Skeletal muscle satellite cell (primary cell): Measurements from ENCODE around the gene MSRB1.

Experiments used
- H3K27me3 ChIP-seq: 2 replicates; pipeline ENCODE4 v1.7.0; 2013; ENCODE audit warnings: low read length; ENCODE audit not compliant: control insufficient read depth, insufficient read depth
- H3K36me3 ChIP-seq: 2 replicates; pipeline ENCODE4 v1.7.0; 2013; ENCODE audit warnings: mild to moderate bottlenecking, control low read depth, low read length; ENCODE audit not compliant: insufficient read depth
- H3K4me1 ChIP-seq: 2 replicates; pipeline ENCODE4 v1.7.0; 2013; ENCODE audit warnings: low read length; ENCODE audit not compliant: control insufficient read depth, insufficient read depth
- H3K4me2 ChIP-seq: 2 replicates; pipeline ENCODE4 v1.7.0; 2013; ENCODE audit warnings: mild to moderate bottlenecking, low read length
- H3K4me3 ChIP-seq: 2 replicates; pipeline ENCODE4 v1.7.0; 2013; ENCODE audit warnings: low read length
- H3K9ac ChIP-seq: 2 replicates; pipeline ENCODE4 v1.7.0; 2013; ENCODE audit warnings: mild to moderate bottlenecking, low read depth, low read length, moderate library complexity
- H3K9me3 ChIP-seq: replicated peaks from 2 replicates; pipeline ENCODE4 v1.7.0; 2013; ENCODE audit warnings: mild to moderate bottlenecking, control low read depth, low read length

Gene MSRB1

DNA sequence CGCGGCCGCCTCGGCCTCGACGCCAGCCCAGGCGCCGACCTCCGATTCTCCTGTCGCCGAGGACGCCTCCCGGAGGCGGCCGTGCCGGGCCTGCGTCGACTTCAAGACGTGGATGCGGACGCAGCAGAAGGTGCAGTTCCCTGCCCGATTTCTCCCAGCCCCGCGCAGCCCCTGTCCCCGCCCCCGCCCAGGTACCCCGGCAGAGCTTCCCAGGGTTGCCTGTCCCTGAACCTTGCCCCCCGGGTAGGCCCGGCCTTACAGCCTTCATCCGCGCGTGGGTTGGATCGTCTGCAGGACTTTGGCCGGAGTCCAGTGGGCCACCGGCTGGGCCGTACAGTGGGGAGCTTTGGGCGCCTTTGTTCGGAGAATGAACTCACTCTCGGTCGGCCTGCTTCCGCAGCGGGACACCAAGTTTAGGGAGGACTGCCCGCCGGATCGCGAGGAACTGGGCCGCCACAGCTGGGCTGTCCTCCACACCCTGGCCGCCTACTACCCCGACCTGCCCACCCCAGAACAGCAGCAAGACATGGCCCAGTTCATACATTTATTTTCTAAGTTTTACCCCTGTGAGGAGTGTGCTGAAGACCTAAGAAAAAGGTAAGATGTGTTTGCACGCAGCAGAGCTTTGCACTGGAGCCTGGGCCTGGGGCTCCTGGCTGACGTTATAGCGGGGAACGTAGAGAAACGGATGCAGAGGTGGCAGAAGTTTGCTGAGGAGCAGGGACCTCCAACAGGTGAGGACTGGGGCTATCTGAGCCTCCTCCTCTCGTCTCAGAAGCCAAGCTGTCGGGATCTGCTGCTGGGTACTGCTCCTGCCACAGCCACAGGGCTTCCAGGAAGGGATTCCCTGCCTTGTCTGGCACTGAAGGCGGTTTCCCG lies 41.6 kb upstream of the MSRB1 start:
- Histone ChIP-seq H3K4me2 (peak overlapping the region; percentile 96), H3K36me3 (peaks cover 14% of the 10 kb centered on the region), H3K4me1 (peaks cover 22% of the 10 kb centered on the region), H3K4me3 (peak overlapping the region; percentile 87), H3K9ac (peak overlapping the region; percentile 85), H3K27me3 (peaks cover 42% of the 10 kb centered on the region), H3K9me3 (no peaks in the 10 kb centered on the region)

DNA sequence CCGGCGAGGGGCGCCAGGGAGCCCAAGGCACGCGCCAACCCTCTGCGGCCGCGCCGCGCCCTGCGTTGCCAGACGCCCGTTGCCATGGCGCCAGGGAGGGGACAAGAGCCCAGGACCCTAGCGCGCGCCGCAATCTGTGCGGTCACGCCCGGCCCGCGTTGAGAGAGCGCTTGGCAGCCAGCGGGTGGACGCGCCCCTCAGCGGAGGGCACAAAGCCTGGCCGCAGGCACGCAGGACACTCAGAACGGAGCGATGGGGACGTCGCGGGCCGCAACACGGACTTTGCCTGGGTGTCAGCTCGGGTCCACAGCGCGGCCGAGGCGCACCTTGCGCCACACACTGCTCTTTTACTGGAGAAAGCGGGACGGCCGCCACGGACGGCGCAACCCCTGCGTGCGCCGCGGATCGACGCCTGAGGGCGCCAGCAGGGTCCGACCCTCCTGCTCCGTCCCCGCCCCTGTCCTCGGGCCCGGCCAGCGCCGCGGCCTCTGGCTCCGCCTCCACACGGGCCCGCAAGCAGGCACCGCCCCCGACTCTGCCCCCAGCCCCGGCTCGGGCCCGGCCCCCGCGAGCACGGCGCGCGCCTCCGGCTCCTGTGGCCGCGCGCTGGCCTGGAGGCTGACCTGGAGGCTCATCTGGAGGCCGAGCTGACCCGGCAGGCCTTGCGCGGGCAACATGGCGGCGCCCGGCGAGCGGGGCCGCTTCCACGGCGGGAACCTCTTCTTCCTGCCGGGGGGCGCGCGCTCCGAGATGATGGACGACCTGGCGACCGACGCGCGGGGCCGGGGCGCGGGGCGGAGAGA lies 40.7 kb upstream of the MSRB1 start, which contains the start of gene GFER:
Gene GFER (plus strand): TSS at position 650 of the 803 bp plus-strand sequence. CDS start 26 bp downstream, at position 676.
- Histone ChIP-seq H3K4me2 (peak within 1 kb of the TSS; percentile 96), H3K36me3 (peaks cover 19% of the 10 kb centered on the region), H3K9me3 (no peaks in the 10 kb centered on the region), H3K27me3 (peaks cover 34% of the 10 kb centered on the region), H3K9ac (peak within 1 kb of the TSS; percentile 85), H3K4me3 (peak within 1 kb of the TSS; percentile 87), H3K4me1 (peaks cover 22% of the 10 kb centered on the region)

DNA sequence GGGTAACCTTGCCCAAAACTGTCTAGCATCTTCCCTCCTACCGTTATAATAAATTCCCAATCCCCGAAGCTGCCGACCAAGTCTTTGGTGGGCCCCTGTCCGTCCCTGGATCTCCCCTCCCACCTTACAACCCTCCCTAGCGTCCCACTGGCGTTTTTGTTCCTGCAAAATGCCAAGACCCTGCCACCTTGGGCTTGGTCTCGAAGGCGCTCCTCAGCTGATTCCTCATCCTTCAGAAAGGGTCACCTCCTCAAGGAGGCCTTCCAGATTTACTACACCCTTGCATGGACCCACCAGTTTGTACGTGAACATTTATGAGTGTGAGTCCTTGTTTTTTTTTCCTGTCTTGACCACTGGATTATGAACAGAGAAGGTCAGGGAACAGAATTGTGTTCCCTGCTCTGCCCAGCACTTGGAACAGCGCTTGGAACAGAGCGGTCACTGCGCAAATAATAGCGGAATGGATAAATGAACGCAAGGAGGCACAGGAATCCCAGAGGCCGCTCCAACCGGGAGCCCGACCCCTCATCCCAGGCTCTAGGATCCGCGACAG lies 40.1 kb upstream of the MSRB1 start:
- Histone ChIP-seq H3K4me2 (peak overlapping the region; percentile 96), H3K9me3 (no peaks in the 10 kb centered on the region), H3K36me3 (peaks cover 25% of the 10 kb centered on the region), H3K4me3 (peak overlapping the region; percentile 87), H3K27me3 (peaks cover 33% of the 10 kb centered on the region), H3K4me1 (peaks cover 22% of the 10 kb centered on the region), H3K9ac (no peak overlapping the region)

DNA sequence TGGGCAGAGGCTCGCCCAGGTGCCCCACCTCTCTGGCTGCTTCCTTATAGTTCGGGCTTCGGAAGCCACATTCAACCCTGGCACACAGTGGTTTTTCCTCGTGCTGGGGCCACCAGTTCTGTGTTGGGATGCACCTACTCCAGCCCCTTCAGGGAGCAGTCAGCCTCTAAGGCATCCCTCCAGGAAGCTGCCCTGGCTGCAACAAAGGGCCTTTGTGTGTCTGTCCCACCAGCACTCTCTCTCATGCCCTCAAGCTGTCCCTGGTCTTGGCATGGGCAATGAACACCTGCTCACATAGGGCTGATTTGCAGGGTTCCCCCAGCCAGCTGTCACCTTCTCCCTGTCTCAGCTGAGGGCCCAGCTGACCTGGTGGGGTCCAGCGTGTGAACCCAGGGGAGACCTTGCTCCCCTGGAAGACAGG lies 39.0 kb upstream of the MSRB1 start:
- no peak overlapping the region for H3K4me3 ChIP-seq
- H3K4me1 ChIP-seq, result peaks cover 22% of the 10 kb centered on the region
- no peaks in the 10 kb centered on the region for H3K9me3 ChIP-seq
- H3K4me2 ChIP-seq, result no peak overlapping the region
- H3K36me3 ChIP-seq, result peaks cover 33% of the 10 kb centered on the region
- H3K27me3 ChIP-seq, result peaks cover 33% of the 10 kb centered on the region
- no peak overlapping the region for H3K9ac ChIP-seq

DNA sequence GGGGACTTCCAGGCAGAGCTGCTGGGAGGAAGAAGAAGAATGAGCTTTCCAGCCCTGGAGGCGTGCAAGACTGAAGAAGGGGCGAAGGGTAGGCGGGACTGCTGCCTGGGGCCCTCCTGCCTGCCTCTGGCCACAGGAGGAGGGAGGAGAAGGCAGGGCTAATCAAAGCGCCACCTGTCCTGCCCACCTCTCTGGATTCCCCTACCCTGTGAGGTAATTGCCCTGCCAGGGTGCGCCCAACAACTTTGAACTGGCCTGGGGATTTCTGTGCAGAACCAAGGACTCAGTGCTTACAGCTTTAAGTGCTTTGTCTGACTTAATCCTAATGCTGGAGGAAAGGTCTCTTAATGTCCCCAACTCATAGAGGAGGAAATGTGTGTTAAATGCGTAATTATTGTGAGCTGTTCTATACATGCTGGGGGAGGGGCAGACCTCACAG lies 38.4 kb upstream of the MSRB1 start, which contains the start of gene NOXO1:
Gene NOXO1 (minus strand): TSS at position 72 of the 439 bp plus-strand sequence. CDS start 290 bp downstream, outside the sequence.
- Histone ChIP-seq H3K4me3 (no peak within 1 kb of the TSS), H3K4me2 (no peak within 1 kb of the TSS), H3K9me3 (no peaks in the 10 kb centered on the region), H3K4me1 (peaks cover 22% of the 10 kb centered on the region), H3K27me3 (peaks cover 33% of the 10 kb centered on the region), H3K9ac (no peak within 1 kb of the TSS), H3K36me3 (peaks cover 35% of the 10 kb centered on the region)

DNA sequence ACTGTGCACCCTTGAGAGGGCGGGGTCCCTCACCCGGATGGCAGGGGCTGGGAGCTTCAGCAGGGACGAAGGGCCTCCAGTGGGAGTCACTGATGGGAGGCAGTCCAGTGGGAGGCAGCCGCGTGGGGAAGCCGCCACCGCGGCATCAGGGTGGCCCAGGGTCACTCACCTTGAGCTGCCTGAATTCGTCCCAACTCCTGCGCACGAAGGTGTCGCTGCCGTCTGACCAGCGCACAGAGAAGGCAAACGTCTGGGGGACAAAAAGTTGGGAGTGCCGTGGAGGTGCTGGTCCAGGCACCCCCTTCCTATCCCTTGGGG lies 37.7 kb upstream of the MSRB1 start:
- peaks cover 19% of the 10 kb centered on the region for H3K4me1 ChIP-seq
- peaks cover 34% of the 10 kb centered on the region for H3K36me3 ChIP-seq
- no peak overlapping the region for H3K4me2 ChIP-seq
- peaks cover 33% of the 10 kb centered on the region for H3K27me3 ChIP-seq
- H3K4me3 ChIP-seq, result no peak overlapping the region
- H3K9me3 ChIP-seq, result no peaks in the 10 kb centered on the region
- H3K9ac ChIP-seq, result no peak overlapping the region

DNA sequence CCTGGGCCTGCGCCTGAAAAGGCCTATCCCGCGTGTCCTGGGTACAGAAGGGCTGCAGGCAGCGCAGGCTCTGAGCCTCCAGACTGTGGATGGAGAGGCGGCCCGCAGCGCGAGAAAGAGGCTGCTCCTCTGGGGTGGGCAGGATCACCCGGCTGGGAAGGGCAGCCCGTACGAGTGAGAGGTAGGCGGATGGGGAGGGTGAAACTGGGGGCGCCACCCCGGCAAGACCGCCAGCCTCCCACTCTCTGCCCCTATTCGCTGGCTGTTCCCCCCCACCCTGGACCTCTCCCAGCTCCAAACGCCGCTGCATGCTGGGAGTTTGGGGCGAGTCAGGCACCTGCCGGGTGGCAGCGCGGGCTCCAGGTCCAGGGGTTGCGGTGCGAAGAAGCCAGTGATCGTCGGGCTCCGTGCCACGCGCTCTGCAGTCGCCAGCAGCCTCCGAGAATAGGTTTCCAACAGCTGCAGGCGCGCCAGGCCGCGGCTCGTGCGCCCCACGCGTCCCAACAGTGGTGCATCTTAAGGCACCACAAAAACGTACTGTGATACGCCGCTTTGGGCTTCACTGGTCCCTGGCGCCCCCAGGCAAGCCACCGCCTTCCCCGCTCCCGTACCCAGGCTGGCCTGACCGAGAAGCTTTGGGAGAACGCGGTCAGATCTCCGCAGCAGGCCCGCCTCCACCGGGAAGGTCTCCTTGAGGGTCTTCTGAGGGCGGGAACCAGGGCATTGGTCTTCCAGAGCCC lies 37.2 kb upstream of the MSRB1 start:
- no peaks in the 10 kb centered on the region for H3K9me3 ChIP-seq
- H3K4me2 ChIP-seq, result no peak overlapping the region
- H3K4me3 ChIP-seq, result no peak overlapping the region
- H3K4me1 ChIP-seq, result peaks cover 14% of the 10 kb centered on the region
- peaks cover 33% of the 10 kb centered on the region for H3K27me3 ChIP-seq
- H3K36me3 ChIP-seq, result peaks cover 39% of the 10 kb centered on the region
- H3K9ac ChIP-seq, result no peak overlapping the region

DNA sequence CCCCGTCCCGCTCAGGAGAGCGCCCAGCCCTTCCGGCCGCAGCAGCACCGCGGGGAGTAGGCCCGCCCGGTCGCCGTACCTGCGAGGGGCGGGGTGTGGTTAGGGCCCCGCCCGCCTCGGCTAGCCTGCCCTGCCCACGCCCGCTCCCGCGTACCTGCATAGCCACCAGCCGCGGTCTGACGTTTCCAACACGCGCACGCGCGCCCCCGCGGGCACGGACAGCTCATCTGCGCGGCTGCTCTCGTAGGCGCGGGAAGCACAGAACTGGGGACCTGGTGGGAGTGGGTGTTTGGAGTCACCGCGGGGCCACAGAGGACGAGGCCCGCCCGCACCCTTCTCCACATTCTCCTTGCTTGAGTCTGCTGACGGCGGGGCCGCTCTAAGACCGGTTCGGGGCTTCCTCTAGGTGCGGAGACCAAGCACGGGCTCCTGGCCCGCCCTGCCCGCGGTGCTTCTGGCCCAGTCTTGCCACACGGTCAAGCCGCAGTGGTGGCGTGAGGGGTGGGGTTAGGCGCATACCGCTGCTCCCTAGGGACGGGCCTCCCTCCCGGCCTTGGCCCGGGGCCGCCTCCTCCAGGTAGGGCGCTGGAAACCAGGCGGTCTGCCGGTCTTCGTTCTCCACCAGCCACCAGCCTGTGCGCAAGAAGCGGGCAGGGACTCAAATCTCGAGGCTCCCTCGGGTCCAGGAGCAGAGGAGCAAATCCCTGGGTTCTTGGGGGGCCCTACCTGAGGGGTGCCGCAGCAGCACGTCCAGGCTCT lies 36.5 kb upstream of the MSRB1 start:
- Histone ChIP-seq H3K9me3 (no peaks in the 10 kb centered on the region), H3K27me3 (peaks cover 33% of the 10 kb centered on the region), H3K4me3 (no peak overlapping the region), H3K4me1 (peaks cover 6% of the 10 kb centered on the region), H3K36me3 (peaks cover 46% of the 10 kb centered on the region), H3K9ac (no peak overlapping the region), H3K4me2 (no peak overlapping the region)

DNA sequence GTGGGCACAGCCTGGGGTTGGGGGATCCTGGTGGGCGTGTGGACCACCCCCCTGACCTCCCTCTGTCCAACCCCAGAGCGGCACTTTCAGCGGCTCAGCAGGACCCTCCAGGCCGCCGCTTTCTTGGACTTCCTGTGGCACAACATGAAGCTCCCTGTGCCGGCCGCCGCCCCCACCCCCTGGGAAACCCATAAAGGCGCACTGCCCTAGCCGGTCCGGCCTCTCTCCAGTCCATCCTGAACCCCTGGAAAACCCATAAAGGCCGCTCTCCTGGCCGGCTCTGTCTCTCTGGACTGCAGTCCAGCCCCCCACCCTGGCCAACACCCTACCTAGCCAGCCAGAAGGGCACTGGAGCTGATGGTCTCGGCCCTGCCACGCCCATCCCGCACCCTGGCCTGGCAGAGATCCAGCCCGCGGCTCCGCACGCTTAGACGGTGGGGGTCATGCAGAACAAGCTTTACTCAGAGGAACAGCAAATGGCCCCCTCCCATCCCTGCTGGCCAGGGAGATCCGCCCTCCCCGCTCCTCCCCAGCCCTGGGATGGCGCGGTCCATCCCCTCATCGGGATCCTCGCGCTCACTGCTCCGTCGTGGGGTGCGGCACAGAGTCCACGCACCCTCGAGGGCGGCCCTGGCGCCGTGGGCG lies 35.6 kb upstream of the MSRB1 start:
- peaks cover 33% of the 10 kb centered on the region for H3K27me3 ChIP-seq
- H3K9ac ChIP-seq, result no peak overlapping the region
- H3K4me1 ChIP-seq, result peaks cover 4% of the 10 kb centered on the region
- H3K4me3 ChIP-seq, result no peak overlapping the region
- H3K9me3 ChIP-seq, result no peaks in the 10 kb centered on the region
- no peak overlapping the region for H3K4me2 ChIP-seq
- peaks cover 50% of the 10 kb centered on the region for H3K36me3 ChIP-seq

DNA sequence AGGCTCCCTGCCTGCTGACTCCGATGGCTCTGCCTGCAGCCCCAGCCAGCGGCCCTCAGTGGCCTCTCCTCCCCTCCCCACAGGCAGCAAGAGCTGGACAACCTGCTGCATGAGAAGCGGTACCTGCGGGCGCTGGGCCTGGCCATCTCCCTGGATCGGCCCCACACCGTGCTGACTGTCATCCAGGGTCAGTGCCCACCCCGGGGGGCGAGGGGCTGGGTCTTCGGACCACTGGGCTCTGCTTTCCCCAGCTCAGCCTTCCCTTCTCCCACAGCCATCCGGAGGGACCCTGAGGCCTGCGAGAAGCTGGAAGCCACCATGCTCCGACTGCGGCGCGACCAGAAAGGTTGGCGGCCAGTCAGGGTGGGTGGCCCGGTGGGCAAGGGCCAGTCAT lies 34.9 kb upstream of the MSRB1 start:
- Histone ChIP-seq H3K4me2 (no peak overlapping the region), H3K9me3 (no peaks in the 10 kb centered on the region), H3K4me1 (peaks cover under 1% of the 10 kb centered on the region), H3K36me3 (peaks cover 50% of the 10 kb centered on the region), H3K27me3 (peaks cover 33% of the 10 kb centered on the region), H3K4me3 (no peak overlapping the region), H3K9ac (no peak overlapping the region)
